Testis (tissue), 3 donors: ENCODE measurements around the gene MGME1. TPM values are rescaled to one million over a fixed set of nuclear protein-coding genes. Genes with fewer than 3 reads are reported as not detected.

Source experiments
- DNase-seq: peaks from one replicate; pipeline ENCODE4 v3.0.0-alpha.2; 2019
- H3K27ac ChIP-seq, 2 donors: fragments of 200-600 bp; sonication (generic); one replicate each; pipeline ENCODE4 v1.5.1; 2019
- H3K27me3 ChIP-seq: fragments of 200-600 bp; sonication (generic); one replicate; pipeline ENCODE4 v1.5.1; 2019
- H3K36me3 ChIP-seq: fragments of 200-600 bp; sonication (generic); one replicate; pipeline ENCODE4 v1.5.1; 2017; ENCODE audit warnings: low read depth; ENCODE audit errors: missing control alignments
- H3K4me1 ChIP-seq: fragments of 200-600 bp; sonication (generic); one replicate; pipeline ENCODE4 v1.5.1; 2019
- H3K4me3 ChIP-seq, 2 donors: fragments of 200-600 bp; sonication (generic); one replicate each; pipeline ENCODE4 v1.5.1; 2017 to 2019
- H3K9me3 ChIP-seq: fragments of 200-600 bp; sonication (generic); one replicate; pipeline ENCODE4 v1.5.1; 2017
- CTCF ChIP-seq, 3 experiments: fragments of 450-650 bp in 2 of 3; fragments of 200-600 bp in 1 of 3; sonication (generic) in 1 of 3; IDR thresholded peaks; one replicate each; pipeline ENCODE4 v1.5.1; 2016 to 2019; ENCODE audit warnings: antibody characterized with exemption in 3 of 3, mild to moderate bottlenecking in 2 of 3, moderate library complexity in 1 of 3
- POLR2A ChIP-seq: fragments of 450-650 bp; IDR thresholded peaks from one replicate; pipeline ENCODE4 v1.6.1; 2017; ENCODE audit warnings: antibody characterized with exemption, mild to moderate bottlenecking, moderate library complexity
- WGBS, 2 donors: methylation state at CpG; one replicate each; pipeline ENCODE4 v1.1.5; 2018; 5-methylcytosine and 5-hydroxymethylcytosine counted together
- intact Hi-C: fragments of 100-400 bp; cut with DNase I; formaldehyde crosslinking; loops from one replicate; pipeline ENCODE4 v1.15.1; 2023; ENCODE audit warnings: low total_unique reads
- polyA plus RNA-seq: library from polyadenylated mRNA; stranded (reverse); fragments of 350-450 nt; fragmentation: Illumina TruSeq; extraction: RNeasy Lipid Tissue Mini Kit (QIAGEN cat#74804); gene quantifications from one replicate; pipeline ENCODE4 v1.2.3, GENCODE V29; 2014; ENCODE audit warnings: low read depth, low replicate concordance; ENCODE audit not compliant: insufficient read depth
- total RNA-seq, 2 donors: library from RNA; depleted of rRNA; stranded (reverse); fragments of >200 nt; gene quantifications; one replicate each; pipeline ENCODE4 v1.2.3, GENCODE V29; 2016

Gene MGME1
- total and polyA plus RNA-seq, 3 donors from 2014 or later, result 15.5 to 22.3 (median 17.4) TPM

DNA sequence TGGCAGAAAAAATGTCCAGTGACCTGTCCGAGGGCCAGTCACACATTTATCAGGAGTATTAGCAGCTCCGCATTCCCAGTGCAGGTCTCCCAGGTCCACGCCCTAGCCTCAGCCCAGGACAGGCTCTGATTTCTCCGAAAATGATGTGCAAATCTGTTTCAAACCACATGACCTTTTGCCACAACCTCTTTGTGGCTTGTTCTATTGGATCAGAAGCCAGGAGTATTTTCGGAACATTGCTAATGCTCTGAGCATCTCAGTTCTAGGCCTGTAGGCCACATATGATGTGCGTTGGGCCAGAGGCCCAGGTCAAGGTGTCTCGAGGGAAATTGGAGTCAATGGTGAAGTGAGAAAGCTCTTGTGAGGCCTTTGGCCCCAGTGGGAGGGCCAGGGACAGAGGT lies 40.6 kb upstream of the MGME1 start:
- 78 to 83% methylated on average over 7 of the region's 7 CpGs for WGBS, 2 donors

DNA sequence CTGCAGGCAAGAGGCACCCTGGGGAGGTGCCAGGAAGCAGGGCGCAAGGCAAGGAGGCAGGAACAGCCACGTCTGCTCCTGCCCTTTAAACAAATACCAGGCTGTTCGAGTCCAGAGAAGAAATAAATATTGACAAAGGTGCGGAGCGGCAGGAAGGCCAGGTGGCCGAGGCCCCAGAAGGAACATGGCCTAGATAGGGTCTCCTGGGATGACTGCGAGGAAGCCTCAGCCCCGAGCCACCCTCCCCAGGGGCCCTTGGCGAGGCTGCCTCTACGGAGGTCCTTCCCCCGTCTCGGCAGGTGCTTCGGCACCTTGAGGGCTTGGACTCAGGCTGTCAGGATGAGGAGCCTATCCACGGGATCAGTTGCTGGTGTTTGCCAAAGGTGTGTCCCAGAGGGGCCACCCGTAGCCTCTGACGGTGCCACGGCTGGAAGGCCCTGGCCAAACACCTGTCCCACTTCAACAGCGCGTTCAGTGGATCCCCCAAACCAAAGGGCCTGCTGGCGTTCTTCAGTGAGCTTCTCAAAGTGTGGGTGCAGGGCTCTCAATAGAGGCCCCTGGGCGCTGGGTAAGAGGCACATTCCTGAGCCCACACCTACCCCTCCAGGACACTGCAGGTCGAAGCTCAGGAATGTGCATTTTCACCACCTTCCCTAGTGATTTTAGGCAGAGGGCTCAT lies 40.0 kb upstream of the MGME1 start:
- Histone ChIP-seq H3K9me3 (no peaks in the 10 kb centered on the region), H3K27ac (no peak overlapping the region), H3K36me3 (no peaks in the 10 kb centered on the region), H3K27me3 (no peaks in the 10 kb centered on the region), H3K4me3 (no peak overlapping the region), H3K4me1 (no peaks in the 10 kb centered on the region)
- DNase-seq, result no peak
- TF ChIP-seq POLR2A (no peak), CTCF (IDR thresholded peaks at IDR 0.05) (no peak)
- WGBS, 2 donors, result 85 to 93% methylated on average over 7 to 22 of the region's 22 CpGs
- intact Hi-C loops, result no loop called here

More for the DNA sequence above, 40.6 kb upstream of the MGME1 start:
- Histone ChIP-seq H3K4me1 (no peaks in the 10 kb centered on the region), H3K27ac (no peak overlapping the region), H3K4me3 (no peak overlapping the region), H3K9me3 (no peaks in the 10 kb centered on the region), H3K27me3 (no peaks in the 10 kb centered on the region), H3K36me3 (no peaks in the 10 kb centered on the region)
- no peak for TF ChIP-seq CTCF (IDR thresholded peaks at IDR 0.05)
- TF ChIP-seq POLR2A, result no peak
- intact Hi-C loops, result no loop called here
- DNase-seq, result no peak

GRCh38 chr20:17931513-17931912 lies 37.3 kb upstream of the MGME1 start:
- 100% methylated on average over 1 of the region's 1 CpG for WGBS, 2 donors
- DNase-seq, result no peak

DNA sequence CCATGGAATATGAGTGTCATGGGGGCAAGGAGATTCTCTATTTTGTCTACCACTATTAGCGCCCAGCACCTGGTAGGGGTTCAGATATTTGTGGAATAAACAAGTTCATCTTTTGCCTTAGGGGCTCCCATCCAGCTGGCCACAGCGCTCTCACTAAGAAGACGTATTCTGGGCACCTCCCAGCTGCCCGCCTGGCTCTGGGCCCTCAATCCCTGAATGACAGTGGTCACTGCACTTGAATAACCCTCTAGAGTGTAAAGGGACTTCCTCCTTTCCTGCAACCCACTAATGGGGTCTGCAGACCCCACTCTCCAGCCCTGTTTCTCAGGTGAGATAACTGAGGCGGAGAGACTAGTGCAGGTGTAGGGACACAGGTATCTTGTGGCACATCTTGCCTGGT lies 36.4 kb upstream of the MGME1 start:
- Histone ChIP-seq H3K27ac (no peak overlapping the region), H3K9me3 (no peaks in the 10 kb centered on the region), H3K4me1 (peaks cover 11% of the 10 kb centered on the region), H3K27me3 (no peaks in the 10 kb centered on the region), H3K4me3 (no peak overlapping the region), H3K36me3 (no peaks in the 10 kb centered on the region)
- no peak for DNase-seq
- 93 to 94% methylated on average over 5 of the region's 5 CpGs for WGBS, 2 donors
- TF ChIP-seq CTCF (IDR thresholded peaks at IDR 0.05), result no peak
- TF ChIP-seq POLR2A, result no peak
- intact Hi-C loops, result no loop called here

More at GRCh38 chr20:17931513-17931912, 37.3 kb upstream of the MGME1 start:
- no peak overlapping the region for H3K4me3 ChIP-seq
- intact Hi-C loops, result no loop called here
- H3K27ac ChIP-seq, result no peak overlapping the region
- no peaks in the 10 kb centered on the region for H3K36me3 ChIP-seq
- no peak for TF ChIP-seq POLR2A
- no peak for TF ChIP-seq CTCF (IDR thresholded peaks at IDR 0.05)
- H3K4me1 ChIP-seq, result peaks cover 2% of the 10 kb centered on the region
- H3K9me3 ChIP-seq, result no peaks in the 10 kb centered on the region
- H3K27me3 ChIP-seq, result no peaks in the 10 kb centered on the region

DNA sequence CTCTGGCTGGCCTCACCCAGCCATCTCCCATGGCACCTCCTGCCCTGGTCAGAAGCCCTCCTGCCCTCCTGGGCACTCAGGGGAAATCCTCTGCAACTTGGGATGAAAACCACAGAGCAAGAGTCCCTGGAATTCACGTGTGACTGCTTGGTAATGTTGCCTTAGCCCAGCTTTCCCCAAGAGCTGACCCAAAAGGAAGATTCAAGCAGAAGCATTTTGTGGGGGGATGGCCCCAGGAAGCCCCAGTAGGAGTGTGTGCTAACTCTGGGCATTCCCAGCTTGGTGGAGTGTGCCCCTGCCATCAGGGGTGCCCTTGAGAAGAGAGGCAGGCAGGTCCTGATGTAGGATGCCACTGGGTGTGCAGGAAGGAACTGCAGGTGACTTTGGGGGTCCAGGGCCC lies 35.7 kb upstream of the MGME1 start:
- no peaks in the 10 kb centered on the region for H3K27me3 ChIP-seq
- intact Hi-C loops, result no loop called here
- WGBS, 2 donors, result 81 to 100% methylated on average over 1 of the region's 1 CpG

More for the DNA sequence above, 35.7 kb upstream of the MGME1 start:
- DNase-seq, result no peak
- no peaks in the 10 kb centered on the region for H3K9me3 ChIP-seq
- no peak overlapping the region for H3K4me3 ChIP-seq
- H3K27ac ChIP-seq, result no peak overlapping the region
- no peak for TF ChIP-seq CTCF (IDR thresholded peaks at IDR 0.05)
- no peak for TF ChIP-seq POLR2A
- peaks cover 16% of the 10 kb centered on the region for H3K4me1 ChIP-seq
- H3K36me3 ChIP-seq, result no peaks in the 10 kb centered on the region
